Endothelial cell of umbilical vein (primary cell): ENCODE measurements around the gene KAT6B. TPM values are rescaled to one million over a fixed set of nuclear protein-coding genes. Genes with fewer than 3 reads are reported as not detected.

ENCODE experiments used
- BruUV-seq: library from RNA; stranded (reverse); fragments of 400-500 nt; replicated peaks from 2 replicates; lab custom pipeline; 2021; lab: Mats Ljungman, UMichigan
- CTCF ChIA-PET: fragments of 300-600, 350-600 bp; sonication (Branson Sonifier 250); formaldehyde crosslinking; loops from one replicate; lab custom pipeline; 2021; ENCODE audit warnings: antibody characterized with exemption, inconsistent platforms; lab: Charles Lee
- POLR2A ChIA-PET: fragments of 300-600, 350-600 bp; sonication (Branson Sonifier 250); formaldehyde crosslinking; loops from one replicate; lab custom pipeline; 2021; ENCODE audit warnings: antibody characterized with exemption, inconsistent platforms; lab: Charles Lee
- DNase-seq: peaks from one replicate; pipeline ENCODE4 v3.0.0-alpha.2; 2011; ENCODE audit warnings: low read depth, low spot score
- FAIRE-seq: peaks from 2 replicates; lab custom pipeline; 2011; peaks lifted over from hg19 to GRCh38; lab: Jason Lieb, UNC
- H2AFZ ChIP-seq: 2 replicates; pipeline ENCODE4 v1.6.0; 2012; ENCODE audit warnings: low read depth, low read length, control low read depth, inconsistent platforms
- H3K27ac ChIP-seq: 2 replicates; pipeline ENCODE4 v1.5.1; 2011; ENCODE audit warnings: low read depth, mild to moderate bottlenecking, control low read depth, low read length, moderate library complexity; ENCODE audit not compliant: insufficient read depth
- H3K27me3 ChIP-seq, 2 experiments: 2 replicates each; pipeline versions ENCODE4 v1.6.0 to v1.6.1; 2011; ENCODE audit warnings: low read length in 2 of 2, mixed read lengths in 1 of 2; ENCODE audit not compliant: control insufficient read depth in 2 of 2, insufficient read depth in 2 of 2
- H3K36me3 ChIP-seq, 2 experiments: 2 replicates in 1 of 2; 3 replicates in 1 of 2; pipeline ENCODE4 v1.5.1; 2011; ENCODE audit warnings: low read length in 2 of 2, mild to moderate bottlenecking in 1 of 2, moderate library complexity in 1 of 2; ENCODE audit not compliant: control insufficient read depth in 2 of 2, insufficient read depth in 2 of 2; ENCODE audit errors: extremely low read depth in 1 of 2
- H3K4me1 ChIP-seq: 3 replicates; pipeline ENCODE4 v1.5.1; 2011; ENCODE audit warnings: mild to moderate bottlenecking, low read length; ENCODE audit not compliant: control insufficient read depth, insufficient read depth; ENCODE audit errors: extremely low read depth
- H3K4me2 ChIP-seq: 2 replicates; pipeline ENCODE4 v1.6.1; 2011; ENCODE audit warnings: low read length, control low read depth, mixed read lengths; ENCODE audit not compliant: insufficient read depth
- H3K4me3 ChIP-seq, 3 experiments: fragments of 200-600 bp in 1 of 3; sonication (generic), shearing (Covaris generic) in 1 of 3; replicated peaks in 1 of 3; 2 replicates each; pipeline ENCODE4 v1.5.1; 2011 to 2016; ENCODE audit warnings: control low read depth in 3 of 3, low read length in 3 of 3, mild to moderate bottlenecking in 2 of 3, inconsistent platforms in 1 of 3, low read depth in 1 of 3, moderate library complexity in 1 of 3; ENCODE audit not compliant: insufficient read depth in 1 of 3
- H3K79me2 ChIP-seq: 2 replicates; pipeline ENCODE4 v1.6.0; 2012; ENCODE audit warnings: low read length, inconsistent platforms; ENCODE audit not compliant: control insufficient read depth, insufficient read depth
- H3K9ac ChIP-seq: replicated peaks from 2 replicates; pipeline ENCODE3; 2011; ENCODE audit warnings: low read length, control low read depth; ENCODE audit not compliant: insufficient read depth; ENCODE audit errors: extremely low read depth
- H3K9me1 ChIP-seq: replicated peaks from 3 replicates; pipeline ENCODE4 v1.6.0; 2011; ENCODE audit warnings: mild to moderate bottlenecking, low read length; ENCODE audit not compliant: control insufficient read depth, insufficient read depth; ENCODE audit errors: extremely low read depth
- H3K9me3 ChIP-seq: replicated peaks from 2 replicates; pipeline ENCODE4 v1.5.1; 2012; ENCODE audit warnings: low read length, inconsistent platforms; ENCODE audit not compliant: control insufficient read depth, insufficient read depth
- H4K20me1 ChIP-seq: replicated peaks from 2 replicates; pipeline ENCODE3; 2011; ENCODE audit warnings: mild to moderate bottlenecking, low read length; ENCODE audit not compliant: control insufficient read depth, insufficient read depth; ENCODE audit errors: extremely low read depth
- CTCF ChIP-seq, 2 donors: IDR thresholded peaks; 1 replicate in 1 of 2; 2 replicates in 1 of 2; pipeline ENCODE4 v1.5.1; 2011; ENCODE audit warnings: low read length in 2 of 2, mild to moderate bottlenecking in 2 of 2, moderate library complexity in 2 of 2, control low read depth in 1 of 2, inconsistent platforms in 1 of 2, low read depth in 1 of 2; ENCODE audit not compliant: insufficient read depth in 1 of 2; ENCODE audit errors: extremely low read depth in 1 of 2
- EZH2 ChIP-seq: IDR thresholded peaks from 2 replicates; pipeline ENCODE4 v1.6.1; 2012; ENCODE audit warnings: borderline replicate concordance, low read depth, mild to moderate bottlenecking, moderate library complexity, low read length, inconsistent platforms; ENCODE audit not compliant: severe bottlenecking
- FOS ChIP-seq: IDR thresholded peaks from 2 replicates; pipeline ENCODE4 v1.6.1; 2011; ENCODE audit warnings: mild to moderate bottlenecking, low read length, moderate library complexity, borderline replicate concordance; ENCODE audit not compliant: insufficient read depth
- GATA2 ChIP-seq: IDR thresholded peaks from 2 replicates; pipeline ENCODE4 v1.7.0; 2011; ENCODE audit warnings: low read depth, mild to moderate bottlenecking, moderate library complexity, mixed read lengths, low read length; ENCODE audit not compliant: insufficient read length, insufficient read depth
- JUN ChIP-seq: IDR thresholded peaks from 2 replicates; pipeline ENCODE4 v1.6.1; 2011; ENCODE audit warnings: borderline replicate concordance, low read depth; ENCODE audit not compliant: insufficient read length, insufficient read depth
- MYC ChIP-seq: IDR thresholded peaks from one replicate; pipeline ENCODE4 v1.6.1; 2011; ENCODE audit warnings: mild to moderate bottlenecking, low read depth, low read length
- POLR2A ChIP-seq: IDR thresholded peaks from 2 replicates; pipeline ENCODE4 v1.6.1; 2012; ENCODE audit warnings: low read depth, mild to moderate bottlenecking, control low read depth, low read length
- POLR2AphosphoS5 ChIP-seq: IDR thresholded peaks from 2 replicates; pipeline ENCODE4 v1.6.1; 2012; ENCODE audit warnings: low read depth, mild to moderate bottlenecking, control low read depth, low read length, moderate library complexity; ENCODE audit not compliant: insufficient read depth
- dilution Hi-C: fragments of 300-500 bp; cut with MboI; formaldehyde crosslinking; loops from one replicate; pipeline ENCODE4 v1.15.0; 2019; ENCODE audit warnings: low sequenced_read_pairs; ENCODE audit not compliant: extremely low pct_ligation_motif_present
- intact Hi-C: fragments of 100-400 bp; cut with micrococcal nuclease; formaldehyde crosslinking; loops from one replicate; pipeline ENCODE4 v1.10.0; 2022
- polyA plus RNA-seq, 4 experiments: library from polyadenylated mRNA; depleted of rRNA in 3 of 4; stranded (reverse) in 3 of 4; unstranded in 1 of 4; fragments of >200 nt; gene quantifications; 2 replicates each; pipeline versions ENCODE4 v1.2.1 to v1.2.3, GENCODE V29; 2011 to 2012; ENCODE audit warnings: missing spikeins in 1 of 4
- total RNA-seq: library from RNA; stranded (reverse); gene quantifications from 2 replicates; pipeline ENCODE4 v1.2.3, GENCODE V29; 2021
- TF ChIP-seq, protein P1 (sequence below): IDR thresholded peaks from 2 replicates; pipeline ENCODE4 v1.6.1; 2011; ENCODE audit not compliant: insufficient read depth, insufficient read length

Gene KAT6B
- total and polyA plus RNA-seq, 2 donors (not counting 3 experiments of a cell fraction or from before 2014, with no cell fraction given): 4.5 to 17.0 TPM

DNA sequence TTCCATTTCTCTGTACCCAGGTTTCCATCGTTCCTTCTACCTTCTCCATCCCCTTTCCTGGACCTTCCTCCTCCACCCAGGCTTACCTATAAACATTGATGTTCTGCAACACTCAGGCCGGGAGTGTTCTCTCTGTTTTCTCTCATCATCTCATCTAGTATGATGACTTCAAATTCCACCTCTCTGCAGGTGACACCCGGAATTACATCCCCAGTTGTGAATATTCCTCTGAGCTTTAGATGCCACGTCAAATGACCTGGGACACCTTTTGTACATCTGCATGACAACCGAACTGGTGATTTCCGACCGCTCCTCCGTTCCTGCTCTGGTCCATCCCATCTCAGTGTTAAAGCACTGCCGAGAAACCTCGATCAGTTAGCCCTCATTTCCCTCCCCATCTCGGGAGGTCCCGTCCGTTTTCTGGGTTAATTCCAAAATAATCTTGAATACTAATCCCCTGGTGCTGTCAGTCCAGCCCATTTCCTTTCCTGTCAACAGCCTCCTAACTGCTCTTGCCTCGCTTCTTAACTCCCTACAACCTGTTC lies 208.4 kb downstream of the KAT6B start:
- peaks cover 4% of the 10 kb centered on the region for H3K4me1 ChIP-seq
- no peak overlapping the region for H3K27ac ChIP-seq
- CTCF ChIA-PET: interaction anchor here (0.8 to 1.7 kb wide), 4 partner anchors 14 to 201 kb away, joined by 3 to 4 read pairs (median 3); partner anchors contain the start of gene COMTD1
- H3K9me1 ChIP-seq: no peaks in the 10 kb centered on the region
- TF ChIP-seq POLR2A: no peak
- no peak for TF ChIP-seq GATA2
- no peak for TF ChIP-seq JUN
- TF ChIP-seq, protein P1, sequence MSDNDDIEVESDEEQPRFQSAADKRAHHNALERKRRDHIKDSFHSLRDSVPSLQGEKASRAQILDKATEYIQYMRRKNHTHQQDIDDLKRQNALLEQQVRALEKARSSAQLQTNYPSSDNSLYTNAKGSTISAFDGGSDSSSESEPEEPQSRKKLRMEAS: no peak
- no peak for TF ChIP-seq FOS
- TF ChIP-seq CTCF (IDR thresholded peaks at IDR 0.05; ENCODE audit: extremely low read depth in 1 of 2, insufficient read depth in 1 of 2, low read depth in 1 of 2, low read length in 2 of 2): no peak
- TF ChIP-seq POLR2AphosphoS5: no peak
- no peak for TF ChIP-seq MYC
- no peak for TF ChIP-seq EZH2
- H3K4me2 ChIP-seq: no peak overlapping the region
- no peaks in the 10 kb centered on the region for H3K79me2 ChIP-seq
- H4K20me1 ChIP-seq: no peaks in the 10 kb centered on the region
- H3K9ac ChIP-seq: no peak overlapping the region
- no peak overlapping the region for H2AFZ ChIP-seq
- FAIRE-seq: no peak
- no peak overlapping the region for H3K4me3 ChIP-seq
- dilution Hi-C loops: no loop called here
- peaks cover 0 to 11% of the 10 kb centered on the region in 2 experiments for H3K36me3 ChIP-seq
- no peaks in the 10 kb centered on the region for H3K9me3 ChIP-seq
- POLR2A ChIA-PET: no interaction called here
- H3K27me3 ChIP-seq: no peaks in the 10 kb centered on the region
- intact Hi-C loops: no loop called here
- DNase-seq: no peak
- no TSS peak for BruUV-seq
